Measurements from ENCODE around the gene KLHL17. TPM values are rescaled to one million over a fixed set of nuclear protein-coding genes. Genes with fewer than 3 reads are reported as not detected.
A peak's percentile ranks its signal among the peaks of the same experiment; 100 is the strongest.

The KLHL17 gene
- total and polyA plus RNA-seq, 9 of the 15 experiments (the other 6 are each of a cell fraction or from before 2014, with no cell fraction given), result 0.14 to 84.8 (median 13.0) TPM

DNA sequence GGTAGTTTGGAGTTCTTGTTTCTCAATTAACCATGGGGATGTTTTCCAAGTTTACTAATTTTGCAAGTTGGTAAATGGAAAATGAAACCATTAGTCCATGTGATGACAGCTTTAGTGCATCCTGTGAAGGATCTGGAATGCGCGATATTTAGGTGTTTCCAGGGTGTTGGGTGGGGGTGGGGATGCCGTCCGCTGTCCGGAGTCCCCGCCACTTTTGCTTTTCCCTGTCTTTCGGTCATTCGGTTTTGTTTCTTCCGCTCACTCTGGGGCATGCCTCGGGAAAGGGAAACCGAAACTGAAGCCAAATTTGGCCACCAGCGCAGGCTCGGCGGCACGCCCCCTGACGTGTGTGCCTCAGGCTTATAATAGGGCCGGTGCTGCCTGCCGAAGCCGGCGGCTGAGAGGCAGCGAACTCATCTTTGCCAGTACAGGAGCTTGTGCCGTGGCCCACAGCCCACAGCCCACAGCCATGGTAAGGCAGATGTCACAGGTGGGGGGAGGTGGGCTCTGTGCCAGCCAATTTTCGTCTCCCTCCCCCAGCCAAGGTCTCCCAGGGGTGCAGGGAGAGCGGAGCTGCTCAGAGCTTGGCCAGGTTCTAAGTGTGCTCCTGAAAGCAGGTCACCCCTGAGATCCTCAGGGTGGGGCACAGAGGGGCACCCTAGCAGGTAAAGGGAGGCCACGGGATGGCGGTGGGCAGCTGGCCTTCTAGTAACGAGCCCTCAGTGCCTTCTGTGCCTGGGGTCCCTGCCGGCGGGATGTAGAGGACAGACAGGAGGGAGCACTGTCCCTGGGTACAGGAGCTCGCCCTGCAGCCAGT is 52.9 kb downstream of the KLHL17 start, which contains the start of gene ISG15 (continued):
- TF ChIP-seq, protein P1, sequence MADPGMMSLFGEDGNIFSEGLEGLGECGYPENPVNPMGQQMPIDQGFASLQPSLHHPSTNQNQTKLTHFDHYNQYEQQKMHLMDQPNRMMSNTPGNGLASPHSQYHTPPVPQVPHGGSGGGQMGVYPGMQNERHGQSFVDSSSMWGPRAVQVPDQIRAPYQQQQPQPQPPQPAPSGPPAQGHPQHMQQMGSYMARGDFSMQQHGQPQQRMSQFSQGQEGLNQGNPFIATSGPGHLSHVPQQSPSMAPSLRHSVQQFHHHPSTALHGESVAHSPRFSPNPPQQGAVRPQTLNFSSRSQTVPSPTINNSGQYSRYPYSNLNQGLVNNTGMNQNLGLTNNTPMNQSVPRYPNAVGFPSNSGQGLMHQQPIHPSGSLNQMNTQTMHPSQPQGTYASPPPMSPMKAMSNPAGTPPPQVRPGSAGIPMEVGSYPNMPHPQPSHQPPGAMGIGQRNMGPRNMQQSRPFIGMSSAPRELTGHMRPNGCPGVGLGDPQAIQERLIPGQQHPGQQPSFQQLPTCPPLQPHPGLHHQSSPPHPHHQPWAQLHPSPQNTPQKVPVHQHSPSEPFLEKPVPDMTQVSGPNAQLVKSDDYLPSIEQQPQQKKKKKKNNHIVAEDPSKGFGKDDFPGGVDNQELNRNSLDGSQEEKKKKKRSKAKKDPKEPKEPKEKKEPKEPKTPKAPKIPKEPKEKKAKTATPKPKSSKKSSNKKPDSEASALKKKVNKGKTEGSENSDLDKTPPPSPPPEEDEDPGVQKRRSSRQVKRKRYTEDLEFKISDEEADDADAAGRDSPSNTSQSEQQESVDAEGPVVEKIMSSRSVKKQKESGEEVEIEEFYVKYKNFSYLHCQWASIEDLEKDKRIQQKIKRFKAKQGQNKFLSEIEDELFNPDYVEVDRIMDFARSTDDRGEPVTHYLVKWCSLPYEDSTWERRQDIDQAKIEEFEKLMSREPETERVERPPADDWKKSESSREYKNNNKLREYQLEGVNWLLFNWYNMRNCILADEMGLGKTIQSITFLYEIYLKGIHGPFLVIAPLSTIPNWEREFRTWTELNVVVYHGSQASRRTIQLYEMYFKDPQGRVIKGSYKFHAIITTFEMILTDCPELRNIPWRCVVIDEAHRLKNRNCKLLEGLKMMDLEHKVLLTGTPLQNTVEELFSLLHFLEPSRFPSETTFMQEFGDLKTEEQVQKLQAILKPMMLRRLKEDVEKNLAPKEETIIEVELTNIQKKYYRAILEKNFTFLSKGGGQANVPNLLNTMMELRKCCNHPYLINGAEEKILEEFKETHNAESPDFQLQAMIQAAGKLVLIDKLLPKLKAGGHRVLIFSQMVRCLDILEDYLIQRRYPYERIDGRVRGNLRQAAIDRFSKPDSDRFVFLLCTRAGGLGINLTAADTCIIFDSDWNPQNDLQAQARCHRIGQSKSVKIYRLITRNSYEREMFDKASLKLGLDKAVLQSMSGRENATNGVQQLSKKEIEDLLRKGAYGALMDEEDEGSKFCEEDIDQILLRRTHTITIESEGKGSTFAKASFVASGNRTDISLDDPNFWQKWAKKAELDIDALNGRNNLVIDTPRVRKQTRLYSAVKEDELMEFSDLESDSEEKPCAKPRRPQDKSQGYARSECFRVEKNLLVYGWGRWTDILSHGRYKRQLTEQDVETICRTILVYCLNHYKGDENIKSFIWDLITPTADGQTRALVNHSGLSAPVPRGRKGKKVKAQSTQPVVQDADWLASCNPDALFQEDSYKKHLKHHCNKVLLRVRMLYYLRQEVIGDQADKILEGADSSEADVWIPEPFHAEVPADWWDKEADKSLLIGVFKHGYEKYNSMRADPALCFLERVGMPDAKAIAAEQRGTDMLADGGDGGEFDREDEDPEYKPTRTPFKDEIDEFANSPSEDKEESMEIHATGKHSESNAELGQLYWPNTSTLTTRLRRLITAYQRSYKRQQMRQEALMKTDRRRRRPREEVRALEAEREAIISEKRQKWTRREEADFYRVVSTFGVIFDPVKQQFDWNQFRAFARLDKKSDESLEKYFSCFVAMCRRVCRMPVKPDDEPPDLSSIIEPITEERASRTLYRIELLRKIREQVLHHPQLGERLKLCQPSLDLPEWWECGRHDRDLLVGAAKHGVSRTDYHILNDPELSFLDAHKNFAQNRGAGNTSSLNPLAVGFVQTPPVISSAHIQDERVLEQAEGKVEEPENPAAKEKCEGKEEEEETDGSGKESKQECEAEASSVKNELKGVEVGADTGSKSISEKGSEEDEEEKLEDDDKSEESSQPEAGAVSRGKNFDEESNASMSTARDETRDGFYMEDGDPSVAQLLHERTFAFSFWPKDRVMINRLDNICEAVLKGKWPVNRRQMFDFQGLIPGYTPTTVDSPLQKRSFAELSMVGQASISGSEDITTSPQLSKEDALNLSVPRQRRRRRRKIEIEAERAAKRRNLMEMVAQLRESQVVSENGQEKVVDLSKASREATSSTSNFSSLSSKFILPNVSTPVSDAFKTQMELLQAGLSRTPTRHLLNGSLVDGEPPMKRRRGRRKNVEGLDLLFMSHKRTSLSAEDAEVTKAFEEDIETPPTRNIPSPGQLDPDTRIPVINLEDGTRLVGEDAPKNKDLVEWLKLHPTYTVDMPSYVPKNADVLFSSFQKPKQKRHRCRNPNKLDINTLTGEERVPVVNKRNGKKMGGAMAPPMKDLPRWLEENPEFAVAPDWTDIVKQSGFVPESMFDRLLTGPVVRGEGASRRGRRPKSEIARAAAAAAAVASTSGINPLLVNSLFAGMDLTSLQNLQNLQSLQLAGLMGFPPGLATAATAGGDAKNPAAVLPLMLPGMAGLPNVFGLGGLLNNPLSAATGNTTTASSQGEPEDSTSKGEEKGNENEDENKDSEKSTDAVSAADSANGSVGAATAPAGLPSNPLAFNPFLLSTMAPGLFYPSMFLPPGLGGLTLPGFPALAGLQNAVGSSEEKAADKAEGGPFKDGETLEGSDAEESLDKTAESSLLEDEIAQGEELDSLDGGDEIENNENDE (IDR thresholded peaks at IDR 0.05; ENCODE audit: low read depth, low read length), result no peak
- TF ChIP-seq RNF2 (IDR thresholded peaks at IDR 0.05), result no peak
- TF ChIP-seq, protein P2, sequence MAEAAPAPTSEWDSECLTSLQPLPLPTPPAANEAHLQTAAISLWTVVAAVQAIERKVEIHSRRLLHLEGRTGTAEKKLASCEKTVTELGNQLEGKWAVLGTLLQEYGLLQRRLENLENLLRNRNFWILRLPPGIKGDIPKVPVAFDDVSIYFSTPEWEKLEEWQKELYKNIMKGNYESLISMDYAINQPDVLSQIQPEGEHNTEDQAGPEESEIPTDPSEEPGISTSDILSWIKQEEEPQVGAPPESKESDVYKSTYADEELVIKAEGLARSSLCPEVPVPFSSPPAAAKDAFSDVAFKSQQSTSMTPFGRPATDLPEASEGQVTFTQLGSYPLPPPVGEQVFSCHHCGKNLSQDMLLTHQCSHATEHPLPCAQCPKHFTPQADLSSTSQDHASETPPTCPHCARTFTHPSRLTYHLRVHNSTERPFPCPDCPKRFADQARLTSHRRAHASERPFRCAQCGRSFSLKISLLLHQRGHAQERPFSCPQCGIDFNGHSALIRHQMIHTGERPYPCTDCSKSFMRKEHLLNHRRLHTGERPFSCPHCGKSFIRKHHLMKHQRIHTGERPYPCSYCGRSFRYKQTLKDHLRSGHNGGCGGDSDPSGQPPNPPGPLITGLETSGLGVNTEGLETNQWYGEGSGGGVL (CRISPR knock-in tag; IDR thresholded peaks at IDR 0.05), result no peak
- no peak; a peak in 1 of 4 replicates for TF ChIP-seq KDM4B (IDR thresholded peaks at IDR 0.05; ENCODE audit: borderline replicate concordance in 2 of 2, low read depth in 1 of 2)
- no peak for TF ChIP-seq IFI16 (CRISPR knock-in tag; IDR thresholded peaks at IDR 0.05)
- no peak for TF ChIP-seq NR4A1 (CRISPR knock-in tag; IDR thresholded peaks at IDR 0.05)
- TF ChIP-seq NR4A1 (tag; IDR thresholded peaks at IDR 0.05), result no peak; the same call in 1 of the 2 replicates
- 0 out of 2 replicates have a peak, but pooled peaks have one; percentile 74 for TF ChIP-seq ERF (CRISPR knock-in tag; IDR thresholded peaks at IDR 0.05)
- no peak for TF ChIP-seq ARHGAP35 (IDR thresholded peaks at IDR 0.05; ENCODE audit: partially characterized antibody)
- TF ChIP-seq ETV6 (IDR thresholded peaks at IDR 0.05; ENCODE audit: borderline replicate concordance in 1 of 2, low read depth in 2 of 2, low read length in 1 of 2), result no peak
- 0 out of 2 replicates have a peak, but pooled peaks have one; percentile 63 for TF ChIP-seq ETV6 (CRISPR knock-in tag; IDR thresholded peaks at IDR 0.05; ENCODE audit: borderline replicate concordance)
- TF ChIP-seq POU5F1 (IDR thresholded peaks at IDR 0.05; ENCODE audit: borderline replicate concordance, low read depth, low read length, partially characterized antibody), result no peak
- peak; percentile 67; the same call in 1 of the 2 replicates for TF ChIP-seq TEAD2 (tag; IDR thresholded peaks at IDR 0.05)
- TF ChIP-seq MIER1 (IDR thresholded peaks at IDR 0.05; ENCODE audit: low read depth), result no peak
